Type B pancreatic cell (in vitro differentiated cells): ENCODE data around the gene MRPL55. TPM values are rescaled to one million over a fixed set of nuclear protein-coding genes. Genes with fewer than 3 reads are reported as not detected.

ENCODE experiments used
- DNase-seq: peaks from one replicate; pipeline ENCODE4 v3.0.0; 2021; ENCODE audit warnings: mixed read lengths; ENCODE audit not compliant: unreplicated experiment; ENCODE audit errors: extremely low spot score
- H3K27ac Mint-ChIP-seq: 2 replicates; pipeline ENCODE4 v1.8.0; 2021; ENCODE audit warnings: mild to moderate bottlenecking, mixed read lengths
- H3K27me3 Mint-ChIP-seq: 2 replicates; pipeline ENCODE4 v1.8.0; 2021; ENCODE audit warnings: mixed read lengths
- H3K36me3 Mint-ChIP-seq: 2 replicates; pipeline ENCODE4 v1.8.0; 2021; ENCODE audit warnings: mixed read lengths
- H3K4me1 Mint-ChIP-seq: one replicate; pipeline ENCODE4 v1.8.0; 2021; ENCODE audit warnings: mixed read lengths; ENCODE audit not compliant: unreplicated experiment
- H3K4me3 Mint-ChIP-seq: 2 replicates; pipeline ENCODE4 v1.8.0; 2021; ENCODE audit warnings: mild to moderate bottlenecking, mixed read lengths
- H3K9me3 Mint-ChIP-seq: 2 replicates; pipeline ENCODE4 v1.8.0; 2021; ENCODE audit warnings: mixed read lengths
- total RNA-seq: library from RNA; stranded (reverse); gene quantifications from 2 replicates; pipeline ENCODE4 v1.2.1, GENCODE V29; 2021; ENCODE audit warnings: low replicate concordance
- TF ChIP-seq, protein P1 (sequence below): fragments of 200-600 bp; sonication (generic); conservative IDR thresholded peaks from 2 replicates; pipeline ENCODE4 v1.5.0; 2021; ENCODE audit warnings: antibody characterized with exemption, mild to moderate bottlenecking

MRPL55 gene
- total RNA-seq, 1 donor from 2014 or later = 47.4 TPM

DNA sequence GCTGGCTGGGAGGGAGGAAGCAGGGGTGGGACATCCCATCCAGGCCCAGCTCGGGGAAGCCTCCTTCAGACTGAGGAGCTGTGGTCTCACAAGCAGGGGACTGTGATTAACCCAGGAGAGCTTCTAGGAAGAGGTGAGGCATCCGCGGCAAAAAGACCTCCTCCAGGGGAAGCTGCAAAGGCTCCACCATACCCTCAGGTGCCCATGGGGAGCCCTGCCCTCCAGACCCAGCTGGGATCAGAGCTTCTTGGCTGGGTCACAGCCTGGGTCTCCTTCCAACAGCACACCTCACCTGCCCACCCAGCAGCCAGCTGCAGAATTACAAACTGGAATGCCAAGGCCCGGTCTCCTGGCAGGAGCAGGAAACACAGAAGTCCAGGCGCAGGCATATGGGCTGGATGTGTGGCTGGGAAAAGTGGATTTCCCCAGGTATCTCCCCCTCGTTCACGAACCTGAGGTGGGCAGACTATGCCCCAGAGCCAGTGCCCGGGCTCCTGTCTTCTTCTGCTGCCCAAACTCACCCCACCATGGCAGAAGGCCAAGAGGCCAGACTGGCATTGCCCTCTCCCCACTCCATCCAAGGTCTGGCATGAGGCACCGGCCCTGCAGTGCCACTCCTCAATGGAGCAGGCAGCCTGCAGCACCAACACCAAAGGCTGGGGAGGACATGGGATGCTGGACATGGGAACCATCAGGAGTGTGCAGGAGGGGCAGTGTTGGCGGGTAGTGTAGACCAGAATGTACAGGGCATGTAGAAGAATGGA, 42.0 kb downstream of the MRPL55 start:
- Mint-ChIP-seq H3K27ac (no peak overlapping the region), H3K9me3 (no peaks in the 10 kb centered on the region), H3K4me3 (no peak overlapping the region), H3K36me3 (no peaks in the 10 kb centered on the region), H3K4me1 (no peaks in the 10 kb centered on the region), H3K27me3 (peaks cover 34% of the 10 kb centered on the region)
- TF ChIP-seq, protein P1, sequence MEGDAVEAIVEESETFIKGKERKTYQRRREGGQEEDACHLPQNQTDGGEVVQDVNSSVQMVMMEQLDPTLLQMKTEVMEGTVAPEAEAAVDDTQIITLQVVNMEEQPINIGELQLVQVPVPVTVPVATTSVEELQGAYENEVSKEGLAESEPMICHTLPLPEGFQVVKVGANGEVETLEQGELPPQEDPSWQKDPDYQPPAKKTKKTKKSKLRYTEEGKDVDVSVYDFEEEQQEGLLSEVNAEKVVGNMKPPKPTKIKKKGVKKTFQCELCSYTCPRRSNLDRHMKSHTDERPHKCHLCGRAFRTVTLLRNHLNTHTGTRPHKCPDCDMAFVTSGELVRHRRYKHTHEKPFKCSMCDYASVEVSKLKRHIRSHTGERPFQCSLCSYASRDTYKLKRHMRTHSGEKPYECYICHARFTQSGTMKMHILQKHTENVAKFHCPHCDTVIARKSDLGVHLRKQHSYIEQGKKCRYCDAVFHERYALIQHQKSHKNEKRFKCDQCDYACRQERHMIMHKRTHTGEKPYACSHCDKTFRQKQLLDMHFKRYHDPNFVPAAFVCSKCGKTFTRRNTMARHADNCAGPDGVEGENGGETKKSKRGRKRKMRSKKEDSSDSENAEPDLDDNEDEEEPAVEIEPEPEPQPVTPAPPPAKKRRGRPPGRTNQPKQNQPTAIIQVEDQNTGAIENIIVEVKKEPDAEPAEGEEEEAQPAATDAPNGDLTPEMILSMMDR = no peak
- no peak for DNase-seq

DNA sequence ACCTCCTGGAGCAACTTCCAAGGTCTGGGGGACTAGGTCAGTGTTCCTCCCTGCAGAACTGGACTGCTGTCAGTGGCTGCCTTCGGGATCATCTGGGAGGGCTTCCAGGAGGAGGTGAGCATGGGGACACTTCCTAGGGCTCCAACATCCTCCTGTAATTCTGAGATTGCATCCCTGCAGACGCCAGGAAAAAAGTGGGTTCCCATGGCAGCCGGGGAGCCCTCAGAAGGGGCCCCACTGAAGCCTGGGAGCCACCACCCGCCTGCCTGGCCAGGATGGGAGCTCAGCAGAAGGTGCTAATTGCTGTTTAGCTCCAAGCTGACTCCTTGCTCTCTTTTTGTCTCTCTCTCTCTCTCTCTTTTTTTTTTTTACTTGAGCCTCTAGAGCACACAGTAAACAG, 42.7 kb downstream of the MRPL55 start:
- no peaks in the 10 kb centered on the region for H3K36me3 Mint-ChIP-seq
- no peaks in the 10 kb centered on the region for H3K9me3 Mint-ChIP-seq
- H3K27ac Mint-ChIP-seq = no peak overlapping the region
- H3K4me3 Mint-ChIP-seq = no peak overlapping the region
- TF ChIP-seq, protein P1 = no peak
- DNase-seq = no peak
- H3K4me1 Mint-ChIP-seq = no peaks in the 10 kb centered on the region
- H3K27me3 Mint-ChIP-seq = peaks cover 32% of the 10 kb centered on the region

DNA sequence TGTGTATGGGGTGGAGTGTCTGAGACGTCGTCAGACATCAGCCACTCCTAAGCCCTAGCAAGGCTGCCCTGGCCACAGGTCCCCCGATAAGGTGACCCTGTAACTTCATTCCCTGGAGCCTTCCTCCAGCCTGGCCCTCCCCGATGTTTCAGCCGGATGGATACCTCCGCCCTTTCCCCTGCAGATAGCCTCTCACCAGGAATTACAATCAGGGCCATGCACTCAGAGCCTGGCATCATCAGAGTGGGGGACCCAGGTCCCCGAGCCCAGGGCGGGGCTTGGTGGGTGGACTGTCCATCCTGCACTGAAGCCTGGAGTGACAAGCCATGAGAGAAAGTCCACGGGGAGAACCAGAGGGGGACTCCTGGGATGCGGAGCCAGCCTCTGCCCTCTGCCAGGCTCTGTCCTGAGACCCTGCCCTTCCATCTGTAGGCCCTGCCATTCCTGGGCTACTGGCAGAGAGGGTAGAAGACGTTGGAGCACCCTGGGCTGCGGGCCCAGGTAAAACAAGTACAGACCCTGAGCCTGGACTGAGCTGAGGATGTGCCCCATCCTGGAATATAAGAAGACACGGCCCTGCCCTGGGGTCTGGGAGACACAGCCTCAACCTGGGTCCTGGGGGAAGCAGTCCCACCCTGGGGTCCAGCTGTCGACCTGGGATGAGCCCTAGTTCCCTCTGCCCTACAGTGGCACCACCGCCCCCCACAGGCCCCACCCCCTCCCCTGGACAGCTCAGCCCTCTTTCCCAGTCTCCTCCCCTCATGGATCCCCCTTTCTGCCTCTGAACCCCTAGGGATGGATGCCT, 43.4 kb downstream of the MRPL55 start:
- no peak overlapping the region for H3K27ac Mint-ChIP-seq
- TF ChIP-seq, protein P1 = no peak
- H3K4me3 Mint-ChIP-seq = no peak overlapping the region
- H3K4me1 Mint-ChIP-seq = no peaks in the 10 kb centered on the region
- H3K36me3 Mint-ChIP-seq = no peaks in the 10 kb centered on the region
- H3K9me3 Mint-ChIP-seq = no peaks in the 10 kb centered on the region
- H3K27me3 Mint-ChIP-seq = peaks cover 33% of the 10 kb centered on the region
- no peak for DNase-seq

DNA sequence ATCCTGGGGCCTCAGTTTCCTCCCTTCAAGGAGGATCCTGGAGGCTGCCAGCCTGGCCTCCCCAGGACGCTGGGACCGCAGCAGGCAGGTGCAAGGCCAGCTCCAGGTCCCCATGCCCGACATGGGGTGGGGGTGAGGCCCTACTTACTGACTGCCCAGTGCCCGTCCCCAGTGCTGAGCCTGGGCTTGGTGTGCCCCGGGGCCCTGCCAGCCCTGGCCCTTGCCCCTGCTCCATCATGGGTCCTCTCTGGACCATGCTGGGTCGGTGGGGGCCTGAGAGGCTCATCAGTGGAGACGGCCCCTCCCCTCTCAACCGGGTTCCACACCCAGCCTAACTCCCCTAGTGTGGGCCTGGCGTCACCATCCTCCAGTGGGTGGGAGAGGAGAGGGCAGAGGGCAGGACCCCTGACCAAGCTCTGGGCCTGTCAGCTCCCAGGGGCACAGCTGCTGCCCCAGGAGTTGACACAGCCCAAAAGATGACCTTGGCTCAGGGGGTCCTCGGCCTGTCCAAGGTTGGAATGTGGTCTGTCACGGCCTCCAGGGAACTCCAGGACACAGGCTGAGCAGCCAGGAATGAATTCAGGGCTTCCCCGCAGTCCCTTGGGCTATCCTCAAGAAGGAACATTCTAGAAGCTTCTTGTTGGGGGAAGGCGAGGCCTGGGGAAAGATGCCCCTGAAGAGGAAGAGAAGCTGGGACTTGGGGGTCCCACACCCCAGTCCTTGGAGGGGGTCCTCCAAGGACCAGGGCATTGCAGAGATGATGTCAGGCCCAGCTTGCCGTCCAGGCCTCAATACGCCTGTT, 44.2 kb downstream of the MRPL55 start:
- H3K27me3 Mint-ChIP-seq = peaks cover 37% of the 10 kb centered on the region
- H3K4me3 Mint-ChIP-seq = no peak overlapping the region
- H3K4me1 Mint-ChIP-seq = no peaks in the 10 kb centered on the region
- no peaks in the 10 kb centered on the region for H3K36me3 Mint-ChIP-seq
- DNase-seq = no peak
- TF ChIP-seq, protein P1 = no peak
- no peaks in the 10 kb centered on the region for H3K9me3 Mint-ChIP-seq
- H3K27ac Mint-ChIP-seq = no peak overlapping the region

DNA sequence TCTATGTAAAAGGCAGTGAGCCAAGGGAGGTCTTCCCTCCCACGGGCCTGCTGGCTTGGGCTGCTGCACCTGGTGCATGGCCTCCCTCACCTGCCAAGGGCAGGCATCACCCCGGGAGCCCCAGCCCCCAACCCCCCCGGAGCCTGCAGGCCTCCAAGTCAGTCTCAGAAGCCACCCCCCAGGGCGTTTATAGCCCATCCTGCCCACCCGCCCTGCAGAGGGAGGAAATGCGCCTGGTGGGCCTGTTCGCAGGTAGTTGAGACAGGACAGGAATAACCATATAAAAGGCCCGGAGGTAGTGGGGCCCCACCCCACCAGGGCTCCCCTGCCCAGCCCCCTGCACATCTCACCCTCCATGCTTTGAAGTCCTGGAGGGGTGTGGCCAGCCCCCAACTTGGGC, 44.8 kb downstream of the MRPL55 start:
- H3K9me3 Mint-ChIP-seq = no peaks in the 10 kb centered on the region
- peaks cover 43% of the 10 kb centered on the region for H3K27me3 Mint-ChIP-seq
- no peak for DNase-seq
- no peak overlapping the region for H3K27ac Mint-ChIP-seq
- H3K4me1 Mint-ChIP-seq = no peaks in the 10 kb centered on the region
- TF ChIP-seq, protein P1 = no peak
- H3K4me3 Mint-ChIP-seq = no peak overlapping the region
- H3K36me3 Mint-ChIP-seq = no peaks in the 10 kb centered on the region
